ENCODE results near the gene SLC28A2.
"Not testable (repeated sequence)": the region's sequence is repeated elsewhere in the genome, so short reads cannot be mapped to it uniquely, and the experiment has no call there.

DNA sequence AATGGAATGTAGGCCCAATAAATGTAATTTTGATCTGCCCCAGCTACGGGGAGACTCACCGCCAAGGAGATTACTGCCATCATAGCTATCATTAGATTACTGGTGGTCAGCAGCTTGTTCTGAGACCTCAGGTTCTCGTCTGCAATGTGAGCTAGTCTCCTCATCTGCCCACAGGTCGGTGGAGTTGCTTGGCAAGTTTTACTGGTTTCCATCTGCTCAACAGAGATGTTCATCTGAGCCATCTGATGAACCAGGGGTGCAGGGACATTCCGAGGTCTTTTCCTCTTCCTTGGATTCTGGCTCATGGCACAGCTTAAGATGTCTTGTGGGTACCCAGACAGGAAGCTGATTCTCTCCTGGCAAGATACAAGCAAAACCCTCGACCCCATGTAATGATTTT lies 15.2 kb upstream of the SLC28A2 start:
- TF ChIP-seq, protein P1, sequence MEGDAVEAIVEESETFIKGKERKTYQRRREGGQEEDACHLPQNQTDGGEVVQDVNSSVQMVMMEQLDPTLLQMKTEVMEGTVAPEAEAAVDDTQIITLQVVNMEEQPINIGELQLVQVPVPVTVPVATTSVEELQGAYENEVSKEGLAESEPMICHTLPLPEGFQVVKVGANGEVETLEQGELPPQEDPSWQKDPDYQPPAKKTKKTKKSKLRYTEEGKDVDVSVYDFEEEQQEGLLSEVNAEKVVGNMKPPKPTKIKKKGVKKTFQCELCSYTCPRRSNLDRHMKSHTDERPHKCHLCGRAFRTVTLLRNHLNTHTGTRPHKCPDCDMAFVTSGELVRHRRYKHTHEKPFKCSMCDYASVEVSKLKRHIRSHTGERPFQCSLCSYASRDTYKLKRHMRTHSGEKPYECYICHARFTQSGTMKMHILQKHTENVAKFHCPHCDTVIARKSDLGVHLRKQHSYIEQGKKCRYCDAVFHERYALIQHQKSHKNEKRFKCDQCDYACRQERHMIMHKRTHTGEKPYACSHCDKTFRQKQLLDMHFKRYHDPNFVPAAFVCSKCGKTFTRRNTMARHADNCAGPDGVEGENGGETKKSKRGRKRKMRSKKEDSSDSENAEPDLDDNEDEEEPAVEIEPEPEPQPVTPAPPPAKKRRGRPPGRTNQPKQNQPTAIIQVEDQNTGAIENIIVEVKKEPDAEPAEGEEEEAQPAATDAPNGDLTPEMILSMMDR (IDR thresholded peaks at IDR 0.05; ENCODE audit: low read length) = not testable (repeated sequence)
- TF ChIP-seq EZH2 (optimal IDR thresholded peaks at IDR 0.05; ENCODE audit: low read depth, low read length) = not testable (repeated sequence)

Data from MM.1S (cell line).